GM19328 (cell line): ENCODE measurements around the gene SLC24A3.

Experiments
- ATAC-seq: cut with Tn5 transposase; IDR thresholded peaks from one replicate; pipeline ENCODE4 v1.9.1; 2021; ENCODE audit warnings: mild to moderate bottlenecking, moderate library complexity; ENCODE audit not compliant: unreplicated experiment

The SLC24A3 gene

GRCh38 chr20:19692685-19693119 lies 480.3 kb downstream of the SLC24A3 start:
- no peak for ATAC-seq

- ATAC-seq, result no peak
Observed at GRCh38 chr20:19693508-19693907, 481.1 kb downstream of the SLC24A3 start.

GRCh38 chr20:19695081-19695480 lies 482.6 kb downstream of the SLC24A3 start:
- no peak for ATAC-seq

- ATAC-seq, result no peak
Observed at GRCh38 chr20:19696620-19697019, 484.2 kb downstream of the SLC24A3 start.

- no peak for ATAC-seq
Observed at GRCh38 chr20:19697415-19697814, 485.0 kb downstream of the SLC24A3 start.

GRCh38 chr20:19699180-19699971 lies 486.9 kb downstream of the SLC24A3 start:
- no peak for ATAC-seq

GRCh38 chr20:19701429-19701828 lies 489.0 kb downstream of the SLC24A3 start:
- no peak for ATAC-seq

GRCh38 chr20:19706463-19706862 lies 494.0 kb downstream of the SLC24A3 start:
- ATAC-seq, result peak; percentile 67

- no peak for ATAC-seq
Observed at GRCh38 chr20:19709635-19710335, 497.3 kb downstream of the SLC24A3 start.

- no peak for ATAC-seq
Observed at GRCh38 chr20:19710336-19711120, 498.1 kb downstream of the SLC24A3 start.

GRCh38 chr20:19711126-19711525 lies 498.7 kb downstream of the SLC24A3 start:
- ATAC-seq, result no peak

- ATAC-seq, result no peak
Observed at GRCh38 chr20:19712721-19713260, 500.3 kb downstream of the SLC24A3 start.

- ATAC-seq, result no peak
Observed at GRCh38 chr20:19713822-19714578, 501.6 kb downstream of the SLC24A3 start.

- no peak for ATAC-seq
Observed at GRCh38 chr20:19714579-19714840, 502.1 kb downstream of the SLC24A3 start.

- no peak for ATAC-seq
Observed at GRCh38 chr20:19715986-19716385, 503.5 kb downstream of the SLC24A3 start.

GRCh38 chr20:19718880-19719279 lies 506.4 kb downstream of the SLC24A3 start:
- no peak for ATAC-seq

GRCh38 chr20:19720991-19721390 lies 508.5 kb downstream of the SLC24A3 start:
- ATAC-seq, result no peak

- no peak for ATAC-seq
Observed at GRCh38 chr20:19723051-19723450, 510.6 kb downstream of the SLC24A3 start.

GRCh38 chr20:19723813-19724430 lies 511.5 kb downstream of the SLC24A3 start:
- no peak for ATAC-seq

- ATAC-seq, result no peak
Observed at GRCh38 chr20:19725373-19725772, 512.9 kb downstream of the SLC24A3 start.
